GM10847 (cell line): ENCODE measurements around the gene MTMR3.

Experiments used
- POLR2A ChIP-seq: IDR thresholded peaks from 2 replicates; pipeline ENCODE4 v1.6.1; 2011; ENCODE audit not compliant: insufficient read length; ENCODE audit errors: extremely low read depth

The MTMR3 gene

GRCh38 chr22:29971607-29972006, 88.6 kb downstream of the MTMR3 start:
- TF ChIP-seq POLR2A = no peak

- no peak for TF ChIP-seq POLR2A
These were observed 89.1 kb downstream of the MTMR3 start for GRCh38 chr22:29972121-29972520.

- no peak for TF ChIP-seq POLR2A
These were observed 90.3 kb downstream of the MTMR3 start for GRCh38 chr22:29973269-29973668.

- no peak for TF ChIP-seq POLR2A
These were observed 92.5 kb downstream of the MTMR3 start for GRCh38 chr22:29975494-29975893.

GRCh38 chr22:29977107-29977506, 94.1 kb downstream of the MTMR3 start:
- TF ChIP-seq POLR2A = no peak

- TF ChIP-seq POLR2A = no peak
These were observed 96.9 kb downstream of the MTMR3 start for GRCh38 chr22:29979777-29980321.

- TF ChIP-seq POLR2A = no peak
These were observed 100.4 kb downstream of the MTMR3 start for GRCh38 chr22:29983296-29983917.

GRCh38 chr22:29985912-29986311, 102.9 kb downstream of the MTMR3 start:
- TF ChIP-seq POLR2A = no peak

GRCh38 chr22:29987137-29987536, 104.2 kb downstream of the MTMR3 start:
- TF ChIP-seq POLR2A = no peak

- TF ChIP-seq POLR2A = no peak
These were observed 105.7 kb downstream of the MTMR3 start for GRCh38 chr22:29988719-29989118.

- no peak for TF ChIP-seq POLR2A
These were observed 106.5 kb downstream of the MTMR3 start for GRCh38 chr22:29989446-29989845.

- no peak for TF ChIP-seq POLR2A
These were observed 109.6 kb downstream of the MTMR3 start for GRCh38 chr22:29992341-29993275.

- no peak for TF ChIP-seq POLR2A
These were observed 111.2 kb downstream of the MTMR3 start for GRCh38 chr22:29994027-29994715.

- no peak for TF ChIP-seq POLR2A
These were observed 112.0 kb downstream of the MTMR3 start for GRCh38 chr22:29994943-29995342.

GRCh38 chr22:29997107-29997506, 114.1 kb downstream of the MTMR3 start:
- TF ChIP-seq POLR2A = no peak
